Endothelial cell (in vitro differentiated cells): Measurements from ENCODE around the gene URB1. TPM values are rescaled to one million over a fixed set of nuclear protein-coding genes. Genes with fewer than 3 reads are reported as not detected.

Experiments used
- DNase-seq: peaks from one replicate; pipeline ENCODE4 v3.0.0; 2021; ENCODE audit warnings: low spot score
- H3K27ac Mint-ChIP-seq: one replicate; pipeline ENCODE4 v1.8.0; 2021; ENCODE audit warnings: mixed read lengths, inconsistent platforms; ENCODE audit not compliant: unreplicated experiment
- H3K27me3 Mint-ChIP-seq: one replicate; pipeline ENCODE4 v1.8.0; 2021; ENCODE audit warnings: mild to moderate bottlenecking, moderate library complexity, mixed read lengths, inconsistent platforms; ENCODE audit not compliant: unreplicated experiment
- H3K36me3 Mint-ChIP-seq: one replicate; pipeline ENCODE4 v1.8.0; 2021; ENCODE audit warnings: mild to moderate bottlenecking, low read depth, mixed read lengths, inconsistent platforms; ENCODE audit not compliant: unreplicated experiment
- H3K4me1 Mint-ChIP-seq: one replicate; pipeline ENCODE4 v1.8.0; 2021; ENCODE audit warnings: mild to moderate bottlenecking, mixed read lengths, inconsistent platforms; ENCODE audit not compliant: unreplicated experiment
- H3K4me3 Mint-ChIP-seq: one replicate; pipeline ENCODE4 v1.8.0; 2021; ENCODE audit warnings: mild to moderate bottlenecking, mixed read lengths, inconsistent platforms; ENCODE audit not compliant: unreplicated experiment
- H3K9me3 Mint-ChIP-seq: one replicate; pipeline ENCODE4 v1.8.0; 2021; ENCODE audit warnings: mixed read lengths, inconsistent platforms; ENCODE audit not compliant: unreplicated experiment
- total RNA-seq: library from RNA; stranded (reverse); fragmentation: NEBNext Ultra II Directional; extraction: Animal tissue kit (Norgen Biotek cat#: 25700); gene quantifications from one replicate; pipeline ENCODE4 v1.2.1, GENCODE V29; 2021; ENCODE audit not compliant: unreplicated experiment
- TF ChIP-seq, protein P1 (sequence below): fragments of 200-600 bp; sonication (generic); IDR thresholded peaks from one replicate; pipeline ENCODE4 v1.5.0; 2021; ENCODE audit warnings: antibody characterized with exemption; ENCODE audit not compliant: unreplicated experiment

URB1 gene
- total RNA-seq, 1 donor from 2014 or later, result 10.6 TPM

DNA sequence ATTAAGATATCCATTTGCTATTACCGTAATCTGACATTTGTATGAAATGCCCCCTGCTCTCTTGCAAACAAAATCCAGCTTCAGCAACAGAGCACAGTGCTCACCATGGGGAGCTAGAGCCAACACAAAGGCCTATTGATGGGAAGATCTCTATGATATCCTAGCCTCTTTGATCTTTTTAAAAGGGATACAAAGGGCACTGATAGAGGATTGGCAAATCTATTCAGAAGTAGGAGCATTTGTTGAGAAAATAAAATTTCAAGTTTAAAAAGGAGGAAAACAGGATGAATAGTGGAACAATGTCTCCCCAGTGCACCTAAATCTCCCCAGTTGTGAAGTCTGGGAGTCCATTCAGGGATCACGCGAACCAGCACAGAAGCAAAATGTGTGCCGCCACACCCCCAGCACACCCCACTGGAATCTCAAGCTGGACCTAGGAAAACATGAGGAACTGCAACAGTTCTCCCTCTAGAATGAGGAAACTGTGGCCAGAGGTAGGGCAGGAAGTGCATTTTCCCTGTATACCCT is 62.0 kb downstream of the URB1 start:
- H3K36me3 Mint-ChIP-seq, result peaks cover 23% of the 10 kb centered on the region
- no peak overlapping the region for H3K4me3 Mint-ChIP-seq
- peaks cover 4% of the 10 kb centered on the region for H3K27me3 Mint-ChIP-seq
- no peaks in the 10 kb centered on the region for H3K9me3 Mint-ChIP-seq
- H3K4me1 Mint-ChIP-seq, result peaks cover 19% of the 10 kb centered on the region
- DNase-seq, result no peak
- peak overlapping the region; percentile 85 for H3K27ac Mint-ChIP-seq
- TF ChIP-seq, protein P1, sequence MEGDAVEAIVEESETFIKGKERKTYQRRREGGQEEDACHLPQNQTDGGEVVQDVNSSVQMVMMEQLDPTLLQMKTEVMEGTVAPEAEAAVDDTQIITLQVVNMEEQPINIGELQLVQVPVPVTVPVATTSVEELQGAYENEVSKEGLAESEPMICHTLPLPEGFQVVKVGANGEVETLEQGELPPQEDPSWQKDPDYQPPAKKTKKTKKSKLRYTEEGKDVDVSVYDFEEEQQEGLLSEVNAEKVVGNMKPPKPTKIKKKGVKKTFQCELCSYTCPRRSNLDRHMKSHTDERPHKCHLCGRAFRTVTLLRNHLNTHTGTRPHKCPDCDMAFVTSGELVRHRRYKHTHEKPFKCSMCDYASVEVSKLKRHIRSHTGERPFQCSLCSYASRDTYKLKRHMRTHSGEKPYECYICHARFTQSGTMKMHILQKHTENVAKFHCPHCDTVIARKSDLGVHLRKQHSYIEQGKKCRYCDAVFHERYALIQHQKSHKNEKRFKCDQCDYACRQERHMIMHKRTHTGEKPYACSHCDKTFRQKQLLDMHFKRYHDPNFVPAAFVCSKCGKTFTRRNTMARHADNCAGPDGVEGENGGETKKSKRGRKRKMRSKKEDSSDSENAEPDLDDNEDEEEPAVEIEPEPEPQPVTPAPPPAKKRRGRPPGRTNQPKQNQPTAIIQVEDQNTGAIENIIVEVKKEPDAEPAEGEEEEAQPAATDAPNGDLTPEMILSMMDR, result no peak

DNA sequence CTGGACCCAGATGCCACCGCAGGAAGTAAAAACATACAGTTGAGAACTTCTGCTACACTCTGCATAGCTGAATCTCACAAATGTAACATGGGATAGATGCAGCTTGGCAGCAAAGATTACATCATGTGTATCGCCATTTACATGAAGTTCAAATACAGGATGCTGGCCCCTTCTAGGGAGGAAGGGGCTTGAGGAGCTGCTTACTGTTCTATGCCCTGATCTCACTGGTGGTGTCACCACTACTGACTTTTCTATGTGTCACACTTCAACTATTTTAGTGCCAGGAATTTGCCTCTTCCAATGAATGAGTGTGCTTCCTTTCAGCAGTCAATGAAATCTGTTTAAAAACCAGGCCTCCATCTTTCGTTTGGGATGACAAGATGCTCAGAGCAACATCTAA is 63.0 kb downstream of the URB1 start:
- TF ChIP-seq, protein P1, result no peak
- H3K9me3 Mint-ChIP-seq, result no peaks in the 10 kb centered on the region
- H3K27me3 Mint-ChIP-seq, result peaks cover 3% of the 10 kb centered on the region
- DNase-seq, result no peak
- peaks cover 19% of the 10 kb centered on the region for H3K4me1 Mint-ChIP-seq
- no peak overlapping the region for H3K27ac Mint-ChIP-seq
- H3K36me3 Mint-ChIP-seq, result peaks cover 22% of the 10 kb centered on the region
- H3K4me3 Mint-ChIP-seq, result no peak overlapping the region

DNA sequence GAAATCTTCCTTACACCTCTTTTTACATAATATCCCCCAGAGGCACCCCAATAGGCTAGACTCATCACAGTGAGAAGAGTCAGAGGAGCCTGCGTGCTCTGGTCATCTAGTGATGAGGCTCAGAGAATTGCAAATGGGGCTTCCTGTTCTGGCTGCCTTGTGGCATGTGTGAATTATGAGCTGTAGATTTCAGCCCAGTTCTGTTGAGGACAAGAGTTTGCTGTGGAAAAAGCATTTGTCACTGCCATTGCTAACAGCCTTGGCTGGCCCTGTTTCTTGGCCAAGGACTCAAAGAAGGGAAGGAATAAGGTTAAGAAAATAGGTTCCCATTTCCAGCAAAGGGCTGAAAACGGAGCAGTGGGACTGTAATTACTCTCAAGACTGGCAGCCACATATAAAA is 63.5 kb downstream of the URB1 start:
- H3K4me1 Mint-ChIP-seq, result peaks cover 19% of the 10 kb centered on the region
- H3K27me3 Mint-ChIP-seq, result peaks cover 2% of the 10 kb centered on the region
- TF ChIP-seq, protein P1, result no peak
- H3K9me3 Mint-ChIP-seq, result no peaks in the 10 kb centered on the region
- no peak for DNase-seq
- H3K27ac Mint-ChIP-seq, result no peak overlapping the region
- H3K36me3 Mint-ChIP-seq, result peaks cover 25% of the 10 kb centered on the region
- no peak overlapping the region for H3K4me3 Mint-ChIP-seq

DNA sequence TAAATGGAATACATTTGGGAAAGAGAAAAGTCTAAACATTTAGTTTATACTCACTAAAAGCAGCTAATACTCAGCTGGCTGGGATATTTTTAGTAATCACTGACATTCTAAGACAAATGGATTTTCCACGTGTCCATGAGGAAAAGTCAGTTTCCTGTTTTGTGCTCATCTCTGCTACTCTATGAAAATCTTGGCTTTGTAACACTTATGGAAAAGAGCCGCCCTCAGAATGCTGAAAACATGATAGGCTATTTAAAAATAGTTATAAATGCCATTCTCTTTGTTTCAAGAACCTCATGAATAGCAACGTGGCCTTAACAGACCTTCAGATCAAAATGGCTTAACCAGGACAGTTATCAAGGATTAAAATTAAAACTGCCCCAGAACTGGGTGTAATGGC is 64.2 kb downstream of the URB1 start:
- DNase-seq, result no peak
- H3K36me3 Mint-ChIP-seq, result peaks cover 28% of the 10 kb centered on the region
- H3K27me3 Mint-ChIP-seq, result peaks cover 2% of the 10 kb centered on the region
- peaks cover 19% of the 10 kb centered on the region for H3K4me1 Mint-ChIP-seq
- H3K9me3 Mint-ChIP-seq, result no peaks in the 10 kb centered on the region
- TF ChIP-seq, protein P1, result no peak
- H3K27ac Mint-ChIP-seq, result no peak overlapping the region
- H3K4me3 Mint-ChIP-seq, result no peak overlapping the region

DNA sequence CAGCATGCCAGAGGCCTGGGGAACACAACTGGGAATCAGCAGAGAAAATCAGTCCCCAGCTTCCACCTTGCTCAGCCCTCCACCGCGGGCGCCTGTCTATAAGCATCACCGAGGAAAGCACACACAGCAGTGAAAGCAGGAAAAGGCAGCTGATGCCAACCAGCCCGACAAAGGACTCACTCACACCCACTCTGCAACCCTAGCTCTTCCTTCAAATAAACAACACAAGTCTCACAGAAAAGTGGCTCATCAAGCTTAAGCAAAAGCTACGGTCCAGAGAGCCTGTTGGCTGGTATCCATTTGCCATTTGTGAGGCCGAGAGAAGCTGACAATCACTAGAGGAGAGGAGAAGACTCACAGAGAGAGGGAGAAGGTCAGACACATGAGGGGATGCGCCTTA is 67.1 kb downstream of the URB1 start:
- H3K4me3 Mint-ChIP-seq, result peak overlapping the region; percentile 68
- DNase-seq, result no peak
- H3K4me1 Mint-ChIP-seq, result peaks cover 11% of the 10 kb centered on the region
- H3K9me3 Mint-ChIP-seq, result no peaks in the 10 kb centered on the region
- H3K27me3 Mint-ChIP-seq, result peaks cover 2% of the 10 kb centered on the region
- TF ChIP-seq, protein P1, result no peak
- no peak overlapping the region for H3K27ac Mint-ChIP-seq
- peaks cover 38% of the 10 kb centered on the region for H3K36me3 Mint-ChIP-seq
